GM20000 (cell line): ENCODE data around the gene FRMPD2.
"Not testable (repeated sequence)": the region's sequence is repeated elsewhere in the genome, so short reads cannot be mapped to it uniquely, and the experiment has no call there.

Experiments
- DNase-seq: peaks from one replicate; pipeline ENCODE4 v3.0.0; 2012; ENCODE audit warnings: low spot score
- TF ChIP-seq, protein P1 (sequence below): IDR thresholded peaks from 2 replicates; pipeline ENCODE4 v1.5.1; 2012; ENCODE audit warnings: mild to moderate bottlenecking, control low read depth; ENCODE audit errors: extremely low read depth, missing control alignments

The FRMPD2 gene

DNA sequence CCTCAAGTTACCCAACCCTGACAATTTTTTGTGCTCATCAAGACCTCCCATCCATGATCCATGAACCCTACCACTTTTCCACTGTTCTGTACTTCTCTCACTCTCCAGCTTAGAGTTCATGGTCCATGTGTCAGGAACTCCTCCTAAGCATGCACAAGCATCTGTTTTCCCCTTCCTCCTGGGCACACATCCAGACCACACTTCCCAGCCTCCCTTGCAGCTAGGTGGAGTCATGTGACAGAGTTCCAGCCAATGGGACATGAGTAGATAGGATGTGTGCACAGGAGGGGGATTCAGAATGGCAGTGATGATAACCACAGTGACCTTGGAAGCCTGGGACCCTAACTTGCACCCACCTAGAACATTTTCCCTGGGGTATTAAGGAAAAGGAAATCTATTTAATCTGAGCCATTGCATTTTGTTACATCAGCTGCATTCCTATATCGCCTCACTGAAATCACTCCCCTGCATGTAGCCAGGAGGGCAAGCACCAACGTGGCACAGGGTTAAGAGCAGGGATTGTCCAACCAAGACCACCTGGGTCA lies 9.6 kb upstream of the FRMPD2 start:
- DNase-seq = no peak
- TF ChIP-seq, protein P1, sequence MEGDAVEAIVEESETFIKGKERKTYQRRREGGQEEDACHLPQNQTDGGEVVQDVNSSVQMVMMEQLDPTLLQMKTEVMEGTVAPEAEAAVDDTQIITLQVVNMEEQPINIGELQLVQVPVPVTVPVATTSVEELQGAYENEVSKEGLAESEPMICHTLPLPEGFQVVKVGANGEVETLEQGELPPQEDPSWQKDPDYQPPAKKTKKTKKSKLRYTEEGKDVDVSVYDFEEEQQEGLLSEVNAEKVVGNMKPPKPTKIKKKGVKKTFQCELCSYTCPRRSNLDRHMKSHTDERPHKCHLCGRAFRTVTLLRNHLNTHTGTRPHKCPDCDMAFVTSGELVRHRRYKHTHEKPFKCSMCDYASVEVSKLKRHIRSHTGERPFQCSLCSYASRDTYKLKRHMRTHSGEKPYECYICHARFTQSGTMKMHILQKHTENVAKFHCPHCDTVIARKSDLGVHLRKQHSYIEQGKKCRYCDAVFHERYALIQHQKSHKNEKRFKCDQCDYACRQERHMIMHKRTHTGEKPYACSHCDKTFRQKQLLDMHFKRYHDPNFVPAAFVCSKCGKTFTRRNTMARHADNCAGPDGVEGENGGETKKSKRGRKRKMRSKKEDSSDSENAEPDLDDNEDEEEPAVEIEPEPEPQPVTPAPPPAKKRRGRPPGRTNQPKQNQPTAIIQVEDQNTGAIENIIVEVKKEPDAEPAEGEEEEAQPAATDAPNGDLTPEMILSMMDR = no peak

DNA sequence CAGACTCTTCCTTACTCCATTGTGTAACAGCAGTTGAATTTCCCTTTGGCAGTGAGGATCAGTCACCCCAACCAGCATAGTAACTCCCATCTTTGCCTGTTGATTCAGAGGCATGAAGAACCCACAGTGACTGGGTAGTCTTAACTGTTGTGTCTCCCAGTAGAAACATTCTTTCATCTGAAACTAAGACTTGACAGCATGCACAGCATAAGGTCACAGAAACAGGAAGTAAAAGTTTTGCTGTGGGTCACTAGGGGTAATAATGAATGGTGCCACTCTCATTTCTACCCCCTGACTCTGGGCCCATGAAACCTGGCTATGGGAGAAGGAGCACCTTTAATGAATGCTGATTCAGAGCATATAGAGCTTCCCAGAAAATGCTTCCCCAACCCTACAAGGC lies 8.3 kb upstream of the FRMPD2 start:
- TF ChIP-seq, protein P1 = no peak
- no peak for DNase-seq

DNA sequence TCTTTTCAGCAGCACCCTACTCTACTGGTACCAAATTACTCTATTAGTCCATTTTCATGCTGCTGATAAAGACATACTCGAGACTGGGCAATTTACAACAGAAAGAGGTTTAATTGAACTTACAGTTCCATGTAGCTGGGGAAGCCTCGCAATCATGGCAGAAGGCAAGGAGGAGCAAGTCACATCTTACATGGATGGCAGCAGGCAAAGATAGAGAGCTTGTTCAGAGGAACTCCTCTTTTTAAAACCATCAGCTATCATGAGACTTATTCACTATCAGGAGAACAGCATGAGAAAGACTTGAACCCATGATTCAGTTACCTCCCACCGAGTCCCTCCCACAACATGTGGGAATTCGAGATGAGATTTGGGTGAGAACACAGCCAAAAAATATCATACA lies 7.2 kb upstream of the FRMPD2 start:
- not testable (repeated sequence) for DNase-seq

DNA sequence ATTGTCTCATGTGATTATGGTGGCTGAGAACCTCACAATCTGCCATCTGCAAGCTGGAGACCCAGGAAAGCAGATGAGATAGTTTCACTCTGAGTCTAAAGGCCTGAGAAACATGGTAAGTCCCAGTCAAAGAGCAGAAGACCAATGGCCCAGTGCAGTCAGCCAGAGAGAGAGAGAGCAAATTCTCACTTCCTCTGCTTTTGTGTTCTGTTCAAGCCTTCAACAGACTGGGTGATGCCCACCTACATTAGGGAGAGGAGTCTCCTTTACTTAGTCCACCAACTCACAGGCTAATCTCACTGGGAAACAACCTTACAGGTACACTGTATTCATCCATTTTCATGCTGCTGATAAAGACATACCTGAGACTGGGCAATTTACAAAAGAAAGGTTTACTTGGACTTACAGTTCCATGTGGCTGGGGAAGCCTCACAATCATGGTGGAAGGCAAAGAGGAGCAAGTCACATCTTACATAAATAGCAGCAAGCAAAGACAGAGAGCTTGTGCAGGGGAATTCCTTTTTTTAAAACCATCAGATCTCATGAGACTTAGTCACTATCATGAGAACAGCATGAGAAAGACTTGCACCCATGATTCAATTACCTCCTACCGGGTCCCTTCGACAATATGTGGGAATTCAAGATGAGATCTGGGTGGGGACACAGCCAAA lies 4.7 kb upstream of the FRMPD2 start:
- peak; percentile 44 for DNase-seq
- TF ChIP-seq, protein P1 = no peak

DNA sequence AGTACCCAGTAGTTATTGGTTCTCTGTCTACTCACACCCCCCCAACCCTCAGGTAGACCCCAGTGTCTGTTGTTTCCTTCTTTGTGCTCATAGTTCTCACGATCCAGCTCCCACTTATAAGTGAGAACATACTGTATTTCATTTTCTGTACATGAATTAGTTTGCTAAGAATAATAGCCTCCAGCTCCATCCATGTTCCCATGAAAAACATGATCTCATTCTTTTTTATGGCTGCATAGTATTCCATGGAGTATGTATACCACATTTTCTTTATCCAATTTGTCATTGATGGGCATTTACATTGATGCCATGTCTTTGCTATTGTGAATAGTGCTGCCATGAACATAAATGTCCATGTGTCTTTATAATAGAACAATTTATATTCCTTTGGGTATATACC lies 2.6 kb upstream of the FRMPD2 start:
- no peak for DNase-seq
- TF ChIP-seq, protein P1 = no peak

DNA sequence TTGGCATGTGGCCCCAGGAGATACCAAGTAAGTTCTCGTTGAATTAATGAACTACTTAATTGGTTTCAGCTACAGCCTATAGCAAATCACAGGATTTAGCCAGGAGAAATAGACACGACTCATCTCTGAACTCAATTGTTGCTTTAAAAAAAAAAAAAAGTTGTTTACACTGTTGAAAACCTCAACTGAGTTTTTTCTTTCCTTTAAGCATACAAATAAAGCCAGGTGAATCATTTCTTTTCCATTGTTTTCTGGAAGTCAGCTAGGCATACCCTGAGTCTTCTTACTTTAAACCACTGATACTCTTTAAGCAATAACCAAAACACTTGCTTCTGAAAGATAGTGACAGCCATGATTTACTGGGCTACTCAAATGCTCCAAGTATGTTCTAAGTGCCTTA lies 755 bp downstream of the FRMPD2 start:
- DNase-seq = no peak
- TF ChIP-seq, protein P1 = no peak

DNA sequence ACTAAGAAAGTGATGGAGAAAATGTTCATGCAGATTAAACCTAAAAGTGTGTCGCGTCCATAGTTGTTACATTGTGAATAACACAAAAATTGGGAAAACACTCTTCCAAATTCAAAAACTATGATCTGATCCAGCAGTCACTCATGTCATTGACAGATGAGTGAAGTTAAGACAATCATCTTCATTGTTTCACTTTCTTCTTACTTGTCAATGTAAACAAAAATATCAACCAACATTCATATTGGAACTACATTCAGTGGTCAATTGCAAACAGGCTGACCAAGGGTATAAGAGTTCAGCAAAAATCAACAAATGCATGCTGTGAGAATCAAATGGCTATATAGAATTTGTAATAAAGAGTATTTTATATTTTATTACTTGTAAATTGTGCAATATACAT lies 1.8 kb downstream of the FRMPD2 start:
- TF ChIP-seq, protein P1 = no peak
- DNase-seq = no peak

DNA sequence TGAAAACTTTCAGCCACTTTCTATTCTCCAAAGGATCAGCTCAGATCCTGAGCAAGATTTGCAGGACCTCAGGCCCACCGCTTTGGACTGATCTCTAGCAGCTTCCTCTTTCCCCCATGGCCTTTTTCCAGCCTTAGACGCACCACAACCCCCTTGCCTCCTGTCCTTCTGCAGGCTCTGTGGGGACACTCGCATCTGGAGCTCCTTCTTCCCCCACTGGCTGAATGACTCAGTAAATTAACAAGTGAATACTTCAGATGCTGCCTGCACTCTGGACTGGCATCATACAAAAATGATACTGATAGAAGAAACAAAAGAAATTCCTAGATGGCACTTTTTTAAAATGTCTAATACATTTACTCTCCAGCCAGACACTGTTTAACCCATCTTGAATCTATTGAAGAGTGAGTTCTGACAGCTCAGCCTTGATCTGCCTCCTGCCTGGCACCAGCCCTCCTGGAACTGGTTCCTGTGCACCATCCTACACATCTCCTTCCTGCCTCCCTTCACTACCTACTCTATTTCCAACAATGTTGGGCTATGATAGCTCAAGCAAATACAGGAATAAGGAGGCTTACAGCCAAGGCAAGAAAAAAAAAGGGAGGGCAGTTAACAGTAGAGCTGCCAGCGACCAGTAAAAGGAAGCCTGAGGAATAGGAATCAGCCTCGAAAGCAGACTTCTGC lies 3.3 kb downstream of the FRMPD2 start:
- TF ChIP-seq, protein P1 = no peak
- DNase-seq = no peak
